K562 (cell line): ENCODE measurements around the gene FAM50A. TPM values are rescaled to one million over a fixed set of nuclear protein-coding genes. Genes with fewer than 3 reads are reported as not detected.

Experiments
- FOXM1 ChIP-seq, 2 experiments: fragments of 450-650 bp in 1 of 2; sonication (generic) in 1 of 2; formaldehyde crosslinking in 1 of 2; IDR thresholded peaks; 2 replicates each; pipeline versions ENCODE4 v1.6.1 to v1.9.0; 2017 to 2022; ENCODE audit warnings: low read depth in 2 of 2, mild to moderate bottlenecking in 2 of 2, missing genetic modification reagents in 1 of 2, moderate library complexity in 1 of 2
- polyA plus RNA-seq, 8 experiments: library from polyadenylated mRNA; depleted of rRNA in 4 of 8; stranded (reverse) in 5 of 8; unstranded in 3 of 8; fragments of >200 nt; fragmentation: Nextera tagmentation in 2 of 8; fragmentation: Illumina TruSeq in 1 of 8; extraction: Ambion mirVana in 2 of 8; extraction: Trizol in 1 of 8; gene quantifications; 2 replicates each; pipeline versions ENCODE4 v1.2.1 to v1.2.3, GENCODE V29; 2011 to 2014; ENCODE audit warnings: inconsistent platforms in 1 of 8, missing spikeins in 1 of 8
- total RNA-seq, 7 experiments: library from RNA; depleted of rRNA in 6 of 7; stranded (reverse); fragments of >200 nt in 6 of 7; fragmentation: Illumina TruSeq in 2 of 7; extraction: Trizol in 2 of 7; gene quantifications; 2 replicates each; pipeline versions ENCODE4 v1.2.1 to v1.2.3, GENCODE V29; 2011 to 2021; ENCODE audit warnings: low replicate concordance in 1 of 7
- TF ChIP-seq, protein P1 (sequence below): fragments of 450-650 bp; IDR thresholded peaks from 2 replicates; pipeline ENCODE4 v1.6.1; 2016; ENCODE audit warnings: mild to moderate bottlenecking, moderate library complexity

FAM50A gene
- total and polyA plus RNA-seq, 9 of the 15 experiments (the other 6 are each of a cell fraction or from before 2014, with no cell fraction given): 4.4 to 114 (median 67.3) TPM

DNA sequence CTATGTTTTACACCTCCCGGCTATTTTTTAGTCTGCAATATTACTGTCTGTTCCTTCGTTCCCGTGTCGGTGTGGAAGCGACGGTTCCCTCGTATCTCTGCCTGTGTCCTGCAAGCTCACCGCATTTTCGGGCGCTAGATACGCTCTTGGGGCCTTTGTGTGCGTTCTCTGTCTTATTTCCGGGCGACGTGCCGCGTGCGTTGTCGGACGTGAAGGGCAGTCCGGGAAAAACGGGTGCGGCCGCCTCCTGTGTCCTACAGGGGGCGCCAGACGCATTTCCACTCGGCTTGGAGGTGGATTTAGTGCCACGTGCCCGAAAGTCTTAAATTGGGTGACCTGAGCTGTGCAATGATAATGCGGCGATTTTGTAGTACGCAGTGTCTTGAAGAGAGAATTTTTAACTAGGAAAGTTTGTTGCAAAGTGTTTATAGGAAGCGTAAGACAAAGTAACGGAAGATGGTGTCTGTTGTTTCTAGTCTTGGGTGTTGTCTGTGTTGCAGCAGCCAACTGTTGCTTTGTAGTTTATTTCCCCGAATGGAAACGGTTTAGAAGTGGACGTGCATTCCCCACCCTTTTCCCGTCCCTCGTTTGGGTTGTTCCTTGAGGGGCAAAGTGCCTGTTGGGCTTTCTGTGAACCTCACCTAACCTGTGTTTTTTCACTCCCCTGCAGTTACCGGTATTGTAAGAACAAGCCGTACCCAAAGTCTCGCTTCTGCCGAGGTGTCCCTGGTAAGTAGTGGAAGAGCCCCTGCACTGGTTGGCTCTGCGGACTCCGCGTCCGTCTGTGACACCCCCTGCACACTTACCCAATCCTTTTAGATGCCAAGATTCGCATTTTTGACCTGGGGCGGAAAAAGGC is 45.0 kb upstream of the FAM50A start (continued):
- TF ChIP-seq, protein P1, sequence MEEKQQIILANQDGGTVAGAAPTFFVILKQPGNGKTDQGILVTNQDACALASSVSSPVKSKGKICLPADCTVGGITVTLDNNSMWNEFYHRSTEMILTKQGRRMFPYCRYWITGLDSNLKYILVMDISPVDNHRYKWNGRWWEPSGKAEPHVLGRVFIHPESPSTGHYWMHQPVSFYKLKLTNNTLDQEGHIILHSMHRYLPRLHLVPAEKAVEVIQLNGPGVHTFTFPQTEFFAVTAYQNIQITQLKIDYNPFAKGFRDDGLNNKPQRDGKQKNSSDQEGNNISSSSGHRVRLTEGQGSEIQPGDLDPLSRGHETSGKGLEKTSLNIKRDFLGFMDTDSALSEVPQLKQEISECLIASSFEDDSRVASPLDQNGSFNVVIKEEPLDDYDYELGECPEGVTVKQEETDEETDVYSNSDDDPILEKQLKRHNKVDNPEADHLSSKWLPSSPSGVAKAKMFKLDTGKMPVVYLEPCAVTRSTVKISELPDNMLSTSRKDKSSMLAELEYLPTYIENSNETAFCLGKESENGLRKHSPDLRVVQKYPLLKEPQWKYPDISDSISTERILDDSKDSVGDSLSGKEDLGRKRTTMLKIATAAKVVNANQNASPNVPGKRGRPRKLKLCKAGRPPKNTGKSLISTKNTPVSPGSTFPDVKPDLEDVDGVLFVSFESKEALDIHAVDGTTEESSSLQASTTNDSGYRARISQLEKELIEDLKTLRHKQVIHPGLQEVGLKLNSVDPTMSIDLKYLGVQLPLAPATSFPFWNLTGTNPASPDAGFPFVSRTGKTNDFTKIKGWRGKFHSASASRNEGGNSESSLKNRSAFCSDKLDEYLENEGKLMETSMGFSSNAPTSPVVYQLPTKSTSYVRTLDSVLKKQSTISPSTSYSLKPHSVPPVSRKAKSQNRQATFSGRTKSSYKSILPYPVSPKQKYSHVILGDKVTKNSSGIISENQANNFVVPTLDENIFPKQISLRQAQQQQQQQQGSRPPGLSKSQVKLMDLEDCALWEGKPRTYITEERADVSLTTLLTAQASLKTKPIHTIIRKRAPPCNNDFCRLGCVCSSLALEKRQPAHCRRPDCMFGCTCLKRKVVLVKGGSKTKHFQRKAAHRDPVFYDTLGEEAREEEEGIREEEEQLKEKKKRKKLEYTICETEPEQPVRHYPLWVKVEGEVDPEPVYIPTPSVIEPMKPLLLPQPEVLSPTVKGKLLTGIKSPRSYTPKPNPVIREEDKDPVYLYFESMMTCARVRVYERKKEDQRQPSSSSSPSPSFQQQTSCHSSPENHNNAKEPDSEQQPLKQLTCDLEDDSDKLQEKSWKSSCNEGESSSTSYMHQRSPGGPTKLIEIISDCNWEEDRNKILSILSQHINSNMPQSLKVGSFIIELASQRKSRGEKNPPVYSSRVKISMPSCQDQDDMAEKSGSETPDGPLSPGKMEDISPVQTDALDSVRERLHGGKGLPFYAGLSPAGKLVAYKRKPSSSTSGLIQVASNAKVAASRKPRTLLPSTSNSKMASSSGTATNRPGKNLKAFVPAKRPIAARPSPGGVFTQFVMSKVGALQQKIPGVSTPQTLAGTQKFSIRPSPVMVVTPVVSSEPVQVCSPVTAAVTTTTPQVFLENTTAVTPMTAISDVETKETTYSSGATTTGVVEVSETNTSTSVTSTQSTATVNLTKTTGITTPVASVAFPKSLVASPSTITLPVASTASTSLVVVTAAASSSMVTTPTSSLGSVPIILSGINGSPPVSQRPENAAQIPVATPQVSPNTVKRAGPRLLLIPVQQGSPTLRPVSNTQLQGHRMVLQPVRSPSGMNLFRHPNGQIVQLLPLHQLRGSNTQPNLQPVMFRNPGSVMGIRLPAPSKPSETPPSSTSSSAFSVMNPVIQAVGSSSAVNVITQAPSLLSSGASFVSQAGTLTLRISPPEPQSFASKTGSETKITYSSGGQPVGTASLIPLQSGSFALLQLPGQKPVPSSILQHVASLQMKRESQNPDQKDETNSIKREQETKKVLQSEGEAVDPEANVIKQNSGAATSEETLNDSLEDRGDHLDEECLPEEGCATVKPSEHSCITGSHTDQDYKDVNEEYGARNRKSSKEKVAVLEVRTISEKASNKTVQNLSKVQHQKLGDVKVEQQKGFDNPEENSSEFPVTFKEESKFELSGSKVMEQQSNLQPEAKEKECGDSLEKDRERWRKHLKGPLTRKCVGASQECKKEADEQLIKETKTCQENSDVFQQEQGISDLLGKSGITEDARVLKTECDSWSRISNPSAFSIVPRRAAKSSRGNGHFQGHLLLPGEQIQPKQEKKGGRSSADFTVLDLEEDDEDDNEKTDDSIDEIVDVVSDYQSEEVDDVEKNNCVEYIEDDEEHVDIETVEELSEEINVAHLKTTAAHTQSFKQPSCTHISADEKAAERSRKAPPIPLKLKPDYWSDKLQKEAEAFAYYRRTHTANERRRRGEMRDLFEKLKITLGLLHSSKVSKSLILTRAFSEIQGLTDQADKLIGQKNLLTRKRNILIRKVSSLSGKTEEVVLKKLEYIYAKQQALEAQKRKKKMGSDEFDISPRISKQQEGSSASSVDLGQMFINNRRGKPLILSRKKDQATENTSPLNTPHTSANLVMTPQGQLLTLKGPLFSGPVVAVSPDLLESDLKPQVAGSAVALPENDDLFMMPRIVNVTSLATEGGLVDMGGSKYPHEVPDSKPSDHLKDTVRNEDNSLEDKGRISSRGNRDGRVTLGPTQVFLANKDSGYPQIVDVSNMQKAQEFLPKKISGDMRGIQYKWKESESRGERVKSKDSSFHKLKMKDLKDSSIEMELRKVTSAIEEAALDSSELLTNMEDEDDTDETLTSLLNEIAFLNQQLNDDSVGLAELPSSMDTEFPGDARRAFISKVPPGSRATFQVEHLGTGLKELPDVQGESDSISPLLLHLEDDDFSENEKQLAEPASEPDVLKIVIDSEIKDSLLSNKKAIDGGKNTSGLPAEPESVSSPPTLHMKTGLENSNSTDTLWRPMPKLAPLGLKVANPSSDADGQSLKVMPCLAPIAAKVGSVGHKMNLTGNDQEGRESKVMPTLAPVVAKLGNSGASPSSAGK: peak; percentile 89
- TF ChIP-seq FOXM1 (IDR thresholded peaks at IDR 0.05; ENCODE audit: low read depth): no peak
- no peak for TF ChIP-seq FOXM1 (CRISPR knock-in tag; IDR thresholded peaks at IDR 0.05; ENCODE audit: low read depth)
